ENCODE measurements around the gene TREX2.

Gene TREX2

DNA sequence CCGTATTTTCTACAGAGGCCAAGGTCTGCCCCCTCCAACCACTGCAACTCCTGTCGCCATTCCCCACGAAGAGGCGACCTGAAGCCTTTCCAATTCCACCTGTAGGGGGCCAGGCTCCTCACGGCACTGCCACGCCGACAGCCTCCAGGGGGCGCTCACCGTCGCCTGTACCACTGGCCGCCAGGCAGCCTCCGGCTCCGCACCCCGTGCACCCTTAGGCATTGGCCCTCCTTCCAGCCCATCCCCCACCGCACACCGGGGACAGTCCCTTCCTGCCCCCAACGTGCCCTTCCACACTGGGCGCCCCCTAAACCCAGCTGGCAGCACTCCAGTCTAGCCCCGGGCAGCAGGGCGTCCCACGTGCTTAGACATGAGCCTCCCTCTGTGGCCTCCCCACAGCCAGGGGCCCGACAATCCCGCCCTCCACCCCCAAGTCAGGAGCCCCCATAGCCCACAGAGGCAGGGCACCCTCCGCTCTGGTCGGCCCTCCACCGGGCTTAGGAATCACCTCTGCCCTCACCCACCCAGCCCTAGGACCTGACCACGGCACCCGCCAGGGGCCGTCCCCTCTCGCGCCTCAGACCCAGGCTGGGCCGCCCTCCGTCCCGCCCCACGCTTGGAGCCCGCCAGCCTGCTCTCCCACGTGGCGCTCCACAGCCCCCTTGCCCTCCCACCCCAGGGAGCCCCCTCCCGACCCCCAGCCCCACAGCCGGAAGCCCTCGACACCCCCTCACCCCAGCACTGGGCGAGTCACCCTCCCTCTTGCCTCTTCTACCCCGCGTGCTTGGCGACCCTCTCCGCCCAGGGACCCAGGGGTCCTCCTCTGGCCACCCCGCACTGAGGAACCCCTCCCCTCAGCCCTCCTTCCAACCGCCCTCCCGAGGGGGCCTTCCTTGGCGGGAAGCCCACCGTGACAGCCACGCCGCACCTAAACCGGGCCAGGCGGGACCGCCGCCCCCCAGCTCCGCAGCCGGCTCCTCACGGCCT, 45.4 kb downstream of the TREX2 start:
- Histone ChIP-seq H3K36me3 (ENCODE audit: insufficient read depth, low read length) (no peaks in the 10 kb centered on the region), H3K9ac (ENCODE audit: low read length) (no peak overlapping the region), H3K27me3 (ENCODE audit: control insufficient read depth in 1 of 2, insufficient read depth in 2 of 2, low read length in 2 of 2) (peaks cover 0 to 29% of the 10 kb centered on the region in 2 donors)

DNA sequence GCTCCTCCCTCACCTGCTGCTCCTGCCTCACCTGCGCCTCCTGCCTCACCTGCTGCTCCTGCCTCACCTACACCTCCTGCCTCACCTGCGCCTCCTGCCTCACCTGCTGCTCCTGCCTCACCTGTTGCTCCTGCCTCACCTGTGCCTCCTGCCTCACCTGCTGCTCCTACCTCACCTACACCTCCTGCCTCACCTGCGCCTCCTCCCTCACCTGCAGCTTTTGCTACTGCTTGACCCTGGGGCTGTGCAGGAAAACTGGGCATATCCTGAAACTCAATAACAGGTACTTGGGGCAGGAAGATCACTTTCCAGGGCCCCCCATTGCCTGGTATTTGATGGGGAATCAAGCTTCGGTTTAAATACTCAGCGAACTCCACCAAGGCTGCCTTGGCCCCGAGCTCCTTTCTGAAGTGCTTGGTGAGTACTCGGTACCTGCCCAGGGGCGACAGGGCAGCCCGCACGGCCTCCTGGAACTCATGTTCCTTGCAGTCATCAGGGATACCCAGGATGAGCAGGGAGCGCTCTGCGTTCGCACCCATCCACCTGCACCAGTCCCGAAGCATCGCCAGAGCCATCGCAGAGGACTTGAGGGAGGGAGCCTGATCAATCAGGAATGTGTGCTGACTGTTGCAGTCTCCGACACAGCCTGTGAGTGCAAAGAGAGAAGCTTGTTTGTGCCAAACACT, 47.4 kb downstream of the TREX2 start:
- Histone ChIP-seq H3K27me3 (ENCODE audit: control insufficient read depth in 1 of 2, insufficient read depth in 2 of 2, low read length in 2 of 2) (peaks cover 0 to 20% of the 10 kb centered on the region in 2 donors), H3K27ac (ENCODE audit: low read depth, low read length) (no peak overlapping the region), H3K9ac (ENCODE audit: low read length) (no peak overlapping the region), H3K4me1 (ENCODE audit: insufficient read depth, low read length) (no peaks in the 10 kb centered on the region), H3K36me3 (ENCODE audit: insufficient read depth, low read length) (no peaks in the 10 kb centered on the region), H3K4me3 (ENCODE audit: low read depth in 1 of 2, low read length in 2 of 2) (no peak overlapping the region), H3K9me3 (ENCODE audit: low read length) (peaks cover 4% of the 10 kb centered on the region)

More for the DNA sequence above, 45.4 kb downstream of the TREX2 start:
- Histone ChIP-seq H3K9me3 (ENCODE audit: low read length) (peaks cover 4% of the 10 kb centered on the region), H3K4me3 (ENCODE audit: low read depth in 1 of 2, low read length in 2 of 2) (no peak overlapping the region), H3K27ac (ENCODE audit: low read depth, low read length) (no peak overlapping the region), H3K4me1 (ENCODE audit: insufficient read depth, low read length) (no peaks in the 10 kb centered on the region)

- no peaks in the 10 kb centered on the region for H3K36me3 ChIP-seq (ENCODE audit: insufficient read depth, low read length)
- H3K9ac ChIP-seq (ENCODE audit: low read length) = no peak overlapping the region
- H3K9me3 ChIP-seq (ENCODE audit: low read length) = peaks cover 4% of the 10 kb centered on the region
- peaks cover 0 to 28% of the 10 kb centered on the region in 2 donors for H3K27me3 ChIP-seq (ENCODE audit: control insufficient read depth in 1 of 2, insufficient read depth in 2 of 2, low read length in 2 of 2)
- no peak overlapping the region for H3K27ac ChIP-seq (ENCODE audit: low read depth, low read length)
- no peak overlapping the region for H3K4me3 ChIP-seq (ENCODE audit: low read depth in 1 of 2, low read length in 2 of 2)
- no peaks in the 10 kb centered on the region for H3K4me1 ChIP-seq (ENCODE audit: insufficient read depth, low read length)
Measured at GRCh38 chrX:153397256-153397960, 48.4 kb downstream of the TREX2 start.

- Histone ChIP-seq H3K4me1 (ENCODE audit: insufficient read depth, low read length) (no peaks in the 10 kb centered on the region), H3K9ac (ENCODE audit: low read length) (no peak overlapping the region), H3K4me3 (ENCODE audit: low read depth in 1 of 2, low read length in 2 of 2) (no peak overlapping the region), H3K36me3 (ENCODE audit: insufficient read depth, low read length) (no peaks in the 10 kb centered on the region), H3K27ac (ENCODE audit: low read depth, low read length) (no peak overlapping the region), H3K27me3 (ENCODE audit: control insufficient read depth in 1 of 2, insufficient read depth in 2 of 2, low read length in 2 of 2) (peaks cover 0 to 28% of the 10 kb centered on the region in 2 donors), H3K9me3 (ENCODE audit: low read length) (peaks cover 4% of the 10 kb centered on the region)
Measured at GRCh38 chrX:153396320-153397195, 49.3 kb downstream of the TREX2 start.

DNA sequence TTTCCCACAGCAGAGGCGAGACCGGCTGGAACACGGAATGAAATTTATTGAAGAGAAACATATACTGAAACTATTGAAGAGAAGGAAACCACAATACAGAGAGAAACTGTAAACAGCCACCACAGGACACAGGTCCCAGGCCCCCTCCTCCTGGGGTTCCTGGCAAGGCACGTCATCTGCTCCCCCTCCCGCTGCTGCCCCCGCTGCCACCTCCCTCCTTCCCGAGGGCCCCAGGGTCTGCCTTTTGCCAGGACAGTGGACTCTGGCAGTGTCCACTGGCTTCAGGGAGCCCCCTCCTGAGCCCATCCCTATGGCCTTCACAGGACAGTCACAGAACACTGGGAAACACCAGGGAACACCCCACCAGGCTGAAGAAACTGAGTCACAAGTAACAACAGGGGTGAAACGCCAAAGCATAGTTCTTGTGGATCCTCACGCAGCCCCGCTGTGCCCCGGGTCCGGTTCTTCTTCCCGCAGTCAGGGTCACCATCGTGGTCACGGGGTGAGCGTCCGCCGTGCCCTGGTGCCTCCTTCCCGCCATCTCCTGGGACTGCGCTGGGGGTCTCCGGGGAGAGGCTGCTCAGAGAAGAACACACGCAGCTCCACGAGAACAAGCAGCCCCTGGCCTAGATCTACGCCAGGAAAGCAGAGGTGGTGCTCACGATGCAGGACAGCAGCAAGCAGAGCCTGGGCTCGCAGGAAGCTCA, 50.1 kb downstream of the TREX2 start:
- H3K9me3 ChIP-seq (ENCODE audit: low read length) = no peaks in the 10 kb centered on the region
- peaks cover 0 to 28% of the 10 kb centered on the region in 2 donors for H3K27me3 ChIP-seq (ENCODE audit: control insufficient read depth in 1 of 2, insufficient read depth in 2 of 2, low read length in 2 of 2)
- no peak overlapping the region for H3K27ac ChIP-seq (ENCODE audit: low read depth, low read length)
- no peaks in the 10 kb centered on the region for H3K36me3 ChIP-seq (ENCODE audit: insufficient read depth, low read length)
- H3K9ac ChIP-seq (ENCODE audit: low read length) = no peak overlapping the region
- H3K4me1 ChIP-seq (ENCODE audit: insufficient read depth, low read length) = no peaks in the 10 kb centered on the region
- no peak overlapping the region for H3K4me3 ChIP-seq (ENCODE audit: low read depth in 1 of 2, low read length in 2 of 2)

- H3K27ac ChIP-seq (ENCODE audit: low read depth, low read length) = no peak overlapping the region
- peaks cover 0 to 28% of the 10 kb centered on the region in 2 donors for H3K27me3 ChIP-seq (ENCODE audit: control insufficient read depth in 1 of 2, insufficient read depth in 2 of 2, low read length in 2 of 2)
- H3K9me3 ChIP-seq (ENCODE audit: low read length) = no peaks in the 10 kb centered on the region
- H3K9ac ChIP-seq (ENCODE audit: low read length) = no peak overlapping the region
- H3K4me3 ChIP-seq (ENCODE audit: low read depth in 1 of 2, low read length in 2 of 2) = no peak overlapping the region
- H3K36me3 ChIP-seq (ENCODE audit: insufficient read depth, low read length) = no peaks in the 10 kb centered on the region
- H3K4me1 ChIP-seq (ENCODE audit: insufficient read depth, low read length) = no peaks in the 10 kb centered on the region
Measured at GRCh38 chrX:153394612-153395011, 51.2 kb downstream of the TREX2 start.

Data from muscle layer of colon (tissue), 2 donors.